OCI-LY7 (cell line): ENCODE data around the gene DDX20.

Experiments used
- CTCF ChIP-seq: fragments of 200-600 bp; sonication (generic); conservative IDR thresholded peaks from 2 replicates; pipeline ENCODE4 v1.5.1; 2014; ENCODE audit warnings: mild to moderate bottlenecking, antibody characterized with exemption, low read length, moderate library complexity, mixed read lengths
- EZH2phosphoT487 ChIP-seq: fragments of 200-600 bp; sonication (generic); IDR thresholded peaks from 2 replicates; pipeline ENCODE4 v1.6.1; 2018; ENCODE audit warnings: low read depth, borderline replicate concordance, mild to moderate bottlenecking, mixed run types, antibody characterized with exemption, low read length, moderate library complexity, mixed read lengths

GRCh38 chr1:111706921-111707320 is 48.8 kb upstream of the DDX20 start:
- TF ChIP-seq CTCF, result no peak
- no peak for TF ChIP-seq EZH2phosphoT487
